Measurements from ENCODE around the gene ADAMTS3. TPM values are rescaled to one million over a fixed set of nuclear protein-coding genes. Genes with fewer than 3 reads are reported as not detected.

ADAMTS3 gene
- total RNA-seq, 1 experiment from 2014 or later = 4.4 TPM

DNA sequence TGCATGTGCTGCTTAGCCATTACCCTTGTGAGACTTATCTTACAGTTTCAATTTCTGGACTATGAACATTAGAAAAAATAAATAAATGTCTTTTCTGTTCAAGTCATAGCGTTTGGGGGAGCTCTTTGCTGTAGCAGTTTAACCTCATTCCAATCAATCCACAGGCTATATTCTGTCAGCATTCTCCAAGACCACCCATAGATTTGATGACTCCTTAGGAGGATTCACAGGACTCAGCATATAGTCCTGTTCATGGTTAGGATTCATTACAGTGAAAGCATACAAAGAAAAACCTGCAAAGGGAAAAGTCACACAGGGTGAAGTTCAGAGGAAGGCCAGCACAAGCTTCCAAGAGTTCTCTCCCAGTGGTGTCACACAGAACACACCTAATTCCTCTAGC, 180.5 kb downstream of the ADAMTS3 start:
- Mint-ChIP-seq H3K4me3 (no peak overlapping the region), H3K4me1 (no peaks in the 10 kb centered on the region), H3K9me3 (no peaks in the 10 kb centered on the region), H3K27ac (no peak overlapping the region), H3K27me3 (ENCODE audit: low read depth) (no peaks in the 10 kb centered on the region), H3K36me3 (no peaks in the 10 kb centered on the region)
- TF ChIP-seq OVOL2 (CRISPR knock-in tag; IDR thresholded peaks at IDR 0.05; ENCODE audit: borderline replicate concordance) (no peak), RORB (CRISPR knock-in tag; IDR thresholded peaks at IDR 0.05) (no peak), JAZF1 (CRISPR knock-in tag; IDR thresholded peaks at IDR 0.05) (no peak), NR2C2 (CRISPR knock-in tag; IDR thresholded peaks at IDR 0.05) (no peak), JUN (CRISPR knock-in tag; IDR thresholded peaks at IDR 0.05) (no peak), FOXP1 (CRISPR knock-in tag; IDR thresholded peaks at IDR 0.05; ENCODE audit: borderline replicate concordance) (no peak), ZNF532 (CRISPR knock-in tag; IDR thresholded peaks at IDR 0.05; ENCODE audit: borderline replicate concordance) (no peak), ELF4 (CRISPR knock-in tag; IDR thresholded peaks at IDR 0.05; ENCODE audit: low read depth) (no peak)
- TF ChIP-seq, protein P1, sequence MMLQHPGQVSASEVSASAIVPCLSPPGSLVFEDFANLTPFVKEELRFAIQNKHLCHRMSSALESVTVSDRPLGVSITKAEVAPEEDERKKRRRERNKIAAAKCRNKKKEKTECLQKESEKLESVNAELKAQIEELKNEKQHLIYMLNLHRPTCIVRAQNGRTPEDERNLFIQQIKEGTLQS (CRISPR knock-in tag; conservative IDR thresholded peaks at IDR 0.05) = no peak
- TF ChIP-seq, protein P2, sequence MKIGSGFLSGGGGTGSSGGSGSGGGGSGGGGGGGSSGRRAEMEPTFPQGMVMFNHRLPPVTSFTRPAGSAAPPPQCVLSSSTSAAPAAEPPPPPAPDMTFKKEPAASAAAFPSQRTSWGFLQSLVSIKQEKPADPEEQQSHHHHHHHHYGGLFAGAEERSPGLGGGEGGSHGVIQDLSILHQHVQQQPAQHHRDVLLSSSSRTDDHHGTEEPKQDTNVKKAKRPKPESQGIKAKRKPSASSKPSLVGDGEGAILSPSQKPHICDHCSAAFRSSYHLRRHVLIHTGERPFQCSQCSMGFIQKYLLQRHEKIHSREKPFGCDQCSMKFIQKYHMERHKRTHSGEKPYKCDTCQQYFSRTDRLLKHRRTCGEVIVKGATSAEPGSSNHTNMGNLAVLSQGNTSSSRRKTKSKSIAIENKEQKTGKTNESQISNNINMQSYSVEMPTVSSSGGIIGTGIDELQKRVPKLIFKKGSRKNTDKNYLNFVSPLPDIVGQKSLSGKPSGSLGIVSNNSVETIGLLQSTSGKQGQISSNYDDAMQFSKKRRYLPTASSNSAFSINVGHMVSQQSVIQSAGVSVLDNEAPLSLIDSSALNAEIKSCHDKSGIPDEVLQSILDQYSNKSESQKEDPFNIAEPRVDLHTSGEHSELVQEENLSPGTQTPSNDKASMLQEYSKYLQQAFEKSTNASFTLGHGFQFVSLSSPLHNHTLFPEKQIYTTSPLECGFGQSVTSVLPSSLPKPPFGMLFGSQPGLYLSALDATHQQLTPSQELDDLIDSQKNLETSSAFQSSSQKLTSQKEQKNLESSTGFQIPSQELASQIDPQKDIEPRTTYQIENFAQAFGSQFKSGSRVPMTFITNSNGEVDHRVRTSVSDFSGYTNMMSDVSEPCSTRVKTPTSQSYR (CRISPR knock-in tag; IDR thresholded peaks at IDR 0.05) = no peak
- POLR2A ChIA-PET = no interaction called here
- CTCF ChIA-PET = no interaction called here
- DNase-seq (ENCODE audit: low spot score) (no peak), ATAC-seq (no peak)

DNA sequence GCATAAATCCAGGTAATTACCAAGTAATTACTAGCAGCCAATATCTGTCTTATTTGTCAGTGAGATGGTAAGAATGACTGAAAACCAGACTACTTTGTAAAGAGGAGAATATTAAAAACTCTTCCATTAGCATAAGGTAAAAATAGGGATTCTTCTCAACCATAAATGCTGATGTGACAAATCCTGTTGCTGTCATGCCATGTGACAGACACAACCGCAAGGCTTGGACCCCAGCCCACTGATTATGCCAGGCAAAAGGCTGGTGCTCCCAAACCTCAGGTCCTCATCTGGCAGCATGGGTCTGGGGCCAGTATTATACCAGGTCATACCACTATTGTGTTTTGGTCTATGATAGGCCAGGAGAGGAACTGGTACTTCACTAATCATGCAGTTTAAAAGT, 181.1 kb downstream of the ADAMTS3 start:
- Mint-ChIP-seq H3K4me3 (no peak overlapping the region), H3K27me3 (ENCODE audit: low read depth) (no peaks in the 10 kb centered on the region), H3K36me3 (no peaks in the 10 kb centered on the region), H3K27ac (no peak overlapping the region), H3K4me1 (no peaks in the 10 kb centered on the region), H3K9me3 (no peaks in the 10 kb centered on the region)
- POLR2A ChIA-PET = no interaction called here
- no peak for ATAC-seq
- DNase-seq (ENCODE audit: low spot score) = no peak
- CTCF ChIA-PET = no interaction called here
- no peak for TF ChIP-seq RELA (CRISPR knock-in tag; IDR thresholded peaks at IDR 0.05; ENCODE audit: borderline replicate concordance)
- TF ChIP-seq ZNF396 (CRISPR knock-in tag; IDR thresholded peaks at IDR 0.05; ENCODE audit: borderline replicate concordance) = no peak
- TF ChIP-seq CBFB (CRISPR knock-in tag; IDR thresholded peaks at IDR 0.05; ENCODE audit: low read depth) = no peak
- no peak for TF ChIP-seq TEAD4 (CRISPR knock-in tag; IDR thresholded peaks at IDR 0.05)
- TF ChIP-seq TCF7 (CRISPR knock-in tag; IDR thresholded peaks at IDR 0.05; ENCODE audit: low read depth) = no peak
- TF ChIP-seq NR2C2 (CRISPR knock-in tag; IDR thresholded peaks at IDR 0.05) = no peak
- TF ChIP-seq, protein P3, sequence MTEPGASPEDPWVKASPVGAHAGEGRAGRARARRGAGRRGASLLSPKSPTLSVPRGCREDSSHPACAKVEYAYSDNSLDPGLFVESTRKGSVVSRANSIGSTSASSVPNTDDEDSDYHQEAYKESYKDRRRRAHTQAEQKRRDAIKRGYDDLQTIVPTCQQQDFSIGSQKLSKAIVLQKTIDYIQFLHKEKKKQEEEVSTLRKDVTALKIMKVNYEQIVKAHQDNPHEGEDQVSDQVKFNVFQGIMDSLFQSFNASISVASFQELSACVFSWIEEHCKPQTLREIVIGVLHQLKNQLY (CRISPR knock-in tag; IDR thresholded peaks at IDR 0.05) = no peak
- TF ChIP-seq CREB1 (CRISPR knock-in tag; IDR thresholded peaks at IDR 0.05) = no peak
- no peak for TF ChIP-seq ZNF121 (CRISPR knock-in tag; IDR thresholded peaks at IDR 0.05)
- TF ChIP-seq ESRRA (CRISPR knock-in tag; IDR thresholded peaks at IDR 0.05; ENCODE audit: borderline replicate concordance) = no peak
- no peak for TF ChIP-seq SOX15 (CRISPR knock-in tag; IDR thresholded peaks at IDR 0.05)
- TF ChIP-seq ZBTB43 (CRISPR knock-in tag; IDR thresholded peaks at IDR 0.05) = no peak
- TF ChIP-seq ELF4 (CRISPR knock-in tag; IDR thresholded peaks at IDR 0.05; ENCODE audit: low read depth) = no peak
- no peak for TF ChIP-seq ATF1 (CRISPR knock-in tag; IDR thresholded peaks at IDR 0.05)
- TF ChIP-seq, protein P4, sequence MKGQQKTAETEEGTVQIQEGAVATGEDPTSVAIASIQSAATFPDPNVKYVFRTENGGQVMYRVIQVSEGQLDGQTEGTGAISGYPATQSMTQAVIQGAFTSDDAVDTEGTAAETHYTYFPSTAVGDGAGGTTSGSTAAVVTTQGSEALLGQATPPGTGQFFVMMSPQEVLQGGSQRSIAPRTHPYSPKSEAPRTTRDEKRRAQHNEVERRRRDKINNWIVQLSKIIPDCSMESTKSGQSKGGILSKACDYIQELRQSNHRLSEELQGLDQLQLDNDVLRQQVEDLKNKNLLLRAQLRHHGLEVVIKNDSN (CRISPR knock-in tag; IDR thresholded peaks at IDR 0.05) = no peak
- no peak for TF ChIP-seq ZNF317 (CRISPR knock-in tag; IDR thresholded peaks at IDR 0.05; ENCODE audit: borderline replicate concordance, low read depth)
